K562 treated with DMSO at 1 percent for 4 hours (cell line): ENCODE data around the gene ZNF737. TPM values are rescaled to one million over a fixed set of nuclear protein-coding genes. Genes with fewer than 3 reads are reported as not detected.

Experiments
- total RNA-seq: library from RNA; unstranded; fragments of 300-600 nt; gene quantifications from 2 replicates; pipeline ENCODE4 v1.2.3, GENCODE V29; 2022; ENCODE audit not compliant: insufficient read depth

Gene ZNF737
- total RNA-seq: not detected in 2 replicates

DNA sequence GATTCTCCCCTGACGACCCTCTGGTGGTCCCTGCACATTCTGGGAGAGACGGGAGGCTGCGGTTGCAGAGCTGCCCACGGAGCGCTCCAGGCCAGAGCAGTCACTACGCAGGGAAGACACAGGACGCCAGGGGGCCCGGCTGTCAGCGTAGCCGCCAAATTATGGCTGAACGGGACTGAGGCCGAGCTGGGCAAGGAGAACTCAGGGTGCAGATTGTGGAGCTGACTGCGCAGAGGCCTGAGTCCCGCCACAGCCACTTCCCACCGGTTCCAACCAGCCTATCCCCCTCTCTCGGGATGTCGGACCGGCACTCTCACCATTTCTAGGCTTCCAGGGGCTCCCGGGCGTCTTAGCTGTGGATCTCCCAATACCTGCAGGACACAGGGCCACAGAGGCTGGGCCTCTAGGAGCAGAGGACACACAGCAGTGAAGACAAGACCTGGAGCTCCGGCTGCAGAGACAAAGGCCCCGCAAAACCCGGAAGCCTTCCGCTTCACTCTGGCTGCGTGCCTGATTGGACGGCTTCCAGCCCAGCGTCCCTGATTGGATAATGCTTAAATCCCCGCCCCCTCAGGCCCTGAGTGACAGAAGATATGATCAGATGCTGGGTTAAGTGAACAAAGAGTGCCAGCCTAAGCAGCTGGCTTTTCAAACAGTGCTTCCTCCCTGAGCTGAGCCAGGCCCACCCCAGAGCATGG, at the start of gene ZNF737:
Gene ZNF737, minus strand, starts transcription at position 461 of the 698 bp plus-strand sequence. Its CDS starts 141 bp downstream, at position 320.

Other genes starting within 250 kb of the ZNF737 start
- gene ZNF626, start 95.8 kb upstream of the ZNF737 start, total RNA-seq: 1.5 and 2.7 TPM in 2 replicates
- not detected in 2 replicates for gene ZNF66, start 210.5 kb upstream of the ZNF737 start, total RNA-seq